Activated T-cell treated with anti-CD3 and anti-CD28 coated beads, Interleukin-2, amount 50 U/mL, for 4 hours (primary cell): Measurements from ENCODE around the gene TBC1D10B. TPM values are rescaled to one million over a fixed set of nuclear protein-coding genes. Genes with fewer than 3 reads are reported as not detected.
"Not testable (repeated sequence)": the region's sequence is repeated elsewhere in the genome, so short reads cannot be mapped to it uniquely, and the experiment has no call there.

Experiments
- ATAC-seq, 2 donors: fragments of 200-7000 bp; cut with Tn5 transposase; one replicate each; pipeline ENCODE4 v1.10.0; 2021
- DNase-seq: peaks from one replicate; pipeline ENCODE4 v3.0.0-alpha.2; 2020
- H3K27me3 Mint-ChIP-seq: one replicate; pipeline ENCODE4 v1.8.0; 2021; ENCODE audit warnings: low read depth, mixed read lengths
- H3K36me3 Mint-ChIP-seq: one replicate; pipeline ENCODE4 v1.8.0; 2022; ENCODE audit warnings: mixed read lengths; ENCODE audit not compliant: insufficient read depth
- H3K4me1 Mint-ChIP-seq: one replicate; pipeline ENCODE4 v1.8.0; 2021; ENCODE audit warnings: low read depth, mixed read lengths
- H3K4me3 Mint-ChIP-seq: one replicate; pipeline ENCODE4 v1.8.0; 2021; ENCODE audit warnings: mild to moderate bottlenecking, moderate library complexity, mixed read lengths
- H3K9me3 Mint-ChIP-seq: one replicate; pipeline ENCODE4 v1.8.0; 2021; ENCODE audit warnings: mixed read lengths
- total RNA-seq, 3 donors: library from RNA; stranded (reverse); gene quantifications; one replicate each; pipeline ENCODE4 v1.2.1, GENCODE V29; 2021

Gene TBC1D10B
- total RNA-seq, 3 donors from 2014 or later, result 48.2 to 52.5 (median 49.6) TPM

GRCh38 chr16:30401768-30402425 is 31.6 kb upstream of the TBC1D10B start:
- Mint-ChIP-seq H3K27me3 (no peaks in the 10 kb centered on the region), H3K4me1 (peaks cover 33% of the 10 kb centered on the region), H3K4me3 (peak overlapping the region; percentile 84), H3K36me3 (peaks cover 6% of the 10 kb centered on the region), H3K9me3 (no peaks in the 10 kb centered on the region)
- ATAC-seq, result no peak
- no peak for DNase-seq

GRCh38 chr16:30399435-30400186 is 29.3 kb upstream of the TBC1D10B start:
- ATAC-seq (no peak), DNase-seq (no peak)
- peaks cover 42% of the 10 kb centered on the region for H3K4me1 Mint-ChIP-seq
- peaks cover 6% of the 10 kb centered on the region for H3K36me3 Mint-ChIP-seq
- H3K4me3 Mint-ChIP-seq, result peak overlapping the region; percentile 84
- no peaks in the 10 kb centered on the region for H3K27me3 Mint-ChIP-seq
- H3K9me3 Mint-ChIP-seq, result no peaks in the 10 kb centered on the region

GRCh38 chr16:30398661-30399434 is 28.6 kb upstream of the TBC1D10B start:
- Mint-ChIP-seq H3K27me3 (no peaks in the 10 kb centered on the region), H3K36me3 (peaks cover 6% of the 10 kb centered on the region), H3K4me3 (no peak overlapping the region), H3K4me1 (peaks cover 45% of the 10 kb centered on the region), H3K9me3 (no peaks in the 10 kb centered on the region)
- no peak for DNase-seq
- ATAC-seq, result no peak

- Mint-ChIP-seq H3K4me3 (no peak overlapping the region), H3K27me3 (no peaks in the 10 kb centered on the region), H3K4me1 (peaks cover 45% of the 10 kb centered on the region), H3K36me3 (peaks cover 6% of the 10 kb centered on the region), H3K9me3 (no peaks in the 10 kb centered on the region)
- ATAC-seq (no peak), DNase-seq (no peak)
These were observed 27.7 kb upstream of the TBC1D10B start for GRCh38 chr16:30397776-30398660.

- Mint-ChIP-seq H3K27me3 (no peaks in the 10 kb centered on the region), H3K9me3 (no peaks in the 10 kb centered on the region), H3K36me3 (peaks cover 6% of the 10 kb centered on the region), H3K4me3 (peak overlapping the region; percentile 87), H3K4me1 (peaks cover 45% of the 10 kb centered on the region)
- ATAC-seq, result no peak
- DNase-seq, result no peak
These were observed 26.8 kb upstream of the TBC1D10B start for GRCh38 chr16:30397056-30397455.

- H3K9me3 Mint-ChIP-seq, ATAC-seq, DNase-seq, H3K36me3 Mint-ChIP-seq, H3K27me3 Mint-ChIP-seq: not testable (repeated sequence)
- peak overlapping the region; percentile 87 for H3K4me3 Mint-ChIP-seq
- peaks cover 43% of the 10 kb centered on the region for H3K4me1 Mint-ChIP-seq
These were observed 26.3 kb upstream of the TBC1D10B start for GRCh38 chr16:30396627-30397026.

- ATAC-seq (peak in 1 of 2 donors; percentile 5), DNase-seq (no peak)
- Mint-ChIP-seq H3K4me3 (peak overlapping the region; percentile 87), H3K27me3 (no peaks in the 10 kb centered on the region), H3K9me3 (no peaks in the 10 kb centered on the region), H3K4me1 (peaks cover 41% of the 10 kb centered on the region), H3K36me3 (peaks cover 6% of the 10 kb centered on the region)
These were observed 25.8 kb upstream of the TBC1D10B start for GRCh38 chr16:30395992-30396585.

- Mint-ChIP-seq H3K27me3 (no peaks in the 10 kb centered on the region), H3K4me3 (peak within 1 kb of the TSS; percentile 89), H3K4me1 (peaks cover 36% of the 10 kb centered on the region), H3K9me3 (no peaks in the 10 kb centered on the region), H3K36me3 (peaks cover 6% of the 10 kb centered on the region)
- ATAC-seq, result peak; percentile 73 to 75
- peak; percentile 54 for DNase-seq
These were observed 25.1 kb upstream of the TBC1D10B start, which contains the start of gene ZNF48 for GRCh38 chr16:30395155-30395991. ZNF48 (plus strand) TSS chr16:30395420; CDS start chr16:30395795, 375 bp downstream.

GRCh38 chr16:30394592-30395154 is 24.4 kb upstream of the TBC1D10B start:
- peaks cover 6% of the 10 kb centered on the region for H3K36me3 Mint-ChIP-seq
- no peaks in the 10 kb centered on the region for H3K27me3 Mint-ChIP-seq
- ATAC-seq (peak; percentile 3 to 4), DNase-seq (no peak)
- H3K4me3 Mint-ChIP-seq, result peak overlapping the region; percentile 89
- no peaks in the 10 kb centered on the region for H3K9me3 Mint-ChIP-seq
- peaks cover 29% of the 10 kb centered on the region for H3K4me1 Mint-ChIP-seq

GRCh38 chr16:30383521-30383920 is 13.2 kb upstream of the TBC1D10B start:
- DNase-seq (no peak), ATAC-seq (no peak)
- peaks cover 5% of the 10 kb centered on the region for H3K36me3 Mint-ChIP-seq
- no peaks in the 10 kb centered on the region for H3K27me3 Mint-ChIP-seq
- H3K4me3 Mint-ChIP-seq, result peak overlapping the region; percentile 57
- H3K4me1 Mint-ChIP-seq, result peaks cover 44% of the 10 kb centered on the region
- no peaks in the 10 kb centered on the region for H3K9me3 Mint-ChIP-seq

GRCh38 chr16:30382111-30382881 is 12.0 kb upstream of the TBC1D10B start, which contains the start of gene SEPTIN1:
SEPTIN1 (minus strand) TSS chr16:30382561; CDS start chr16:30382542, 19 bp downstream.
- DNase-seq (peak; percentile 64), ATAC-seq (peak; percentile 42)
- H3K36me3 Mint-ChIP-seq, result peaks cover 5% of the 10 kb centered on the region
- H3K4me1 Mint-ChIP-seq, result peaks cover 55% of the 10 kb centered on the region
- H3K9me3 Mint-ChIP-seq, result no peaks in the 10 kb centered on the region
- H3K27me3 Mint-ChIP-seq, result no peaks in the 10 kb centered on the region
- peak within 1 kb of the TSS; percentile 86 for H3K4me3 Mint-ChIP-seq
